ENCODE data around the gene UGT1A8.

- TF ChIP-seq CTCF (conservative IDR thresholded peaks at IDR 0.05; ENCODE audit: low read depth in 2 of 2) (no peak), STAT1 (IDR thresholded peaks at IDR 0.05; ENCODE audit: unreplicated experiment) (no peak)
Observed at GRCh38 chr2:233728723-233729301, 111.4 kb downstream of the UGT1A8 start, which contains the start of gene UGT1A3.
